Coronary artery (tissue), 2 donors: ENCODE measurements around the gene GLTP.
"Not testable (repeated sequence)": the region's sequence is repeated elsewhere in the genome, so short reads cannot be mapped to it uniquely, and the experiment has no call there.

Experiments used
- DNase-seq: peaks from one replicate; pipeline ENCODE4 v3.0.0-alpha.2; 2017; ENCODE audit warnings: low spot score
- H3K27ac ChIP-seq, 2 donors: fragments of 200-600 bp; sonication (generic); one replicate each; pipeline ENCODE4 v1.5.1; 2016 to 2019
- H3K4me3 ChIP-seq: fragments of 200-600 bp; sonication (generic); 2 replicates; pipeline ENCODE4 v1.5.1; 2016; ENCODE audit warnings: mild to moderate bottlenecking, moderate library complexity
- CTCF ChIP-seq: fragments of 200-600 bp; sonication (generic); IDR thresholded peaks from one replicate; pipeline ENCODE4 v1.5.1; 2019; ENCODE audit warnings: antibody characterized with exemption

Gene GLTP

GRCh38 chr12:109880043-109880931 is at the start of gene GLTP:
GLTP (minus strand) TSS chr12:109880541; CDS start chr12:109880374, 167 bp downstream.
- peak within 1 kb of the TSS; percentile 66 to 89 for H3K27ac ChIP-seq
- peak; percentile 81 for DNase-seq
- H3K4me3 ChIP-seq = peak within 1 kb of the TSS; percentile 94
- TF ChIP-seq CTCF = no peak

- not testable (repeated sequence) for H3K4me3 ChIP-seq, DNase-seq, H3K27ac ChIP-seq
Measured at GRCh38 chr12:109929326-109929725, 49.0 kb upstream of the GLTP start.

- no peak overlapping the region for H3K27ac ChIP-seq
Measured at GRCh38 chr12:109928058-109928656, 47.8 kb upstream of the GLTP start.

GRCh38 chr12:109927622-109928021 is 47.3 kb upstream of the GLTP start:
- H3K4me3 ChIP-seq = no peak overlapping the region
- no peak for TF ChIP-seq CTCF
- no peak overlapping the region for H3K27ac ChIP-seq
- no peak for DNase-seq

More at GRCh38 chr12:109928058-109928656, 47.8 kb upstream of the GLTP start:
- H3K4me3 ChIP-seq = no peak overlapping the region
- no peak for DNase-seq
- no peak for TF ChIP-seq CTCF

- TF ChIP-seq CTCF = no peak
- no peak overlapping the region for H3K4me3 ChIP-seq
- DNase-seq = no peak
- H3K27ac ChIP-seq = no peak overlapping the region
Measured at GRCh38 chr12:109926488-109927210, 46.3 kb upstream of the GLTP start.

- Histone ChIP-seq H3K4me3 (no peak overlapping the region), H3K27ac (no peak overlapping the region)
- no peak for TF ChIP-seq CTCF
- no peak for DNase-seq
Measured at GRCh38 chr12:109926016-109926415, 45.7 kb upstream of the GLTP start.

- Histone ChIP-seq H3K4me3 (no peak overlapping the region), H3K27ac (no peak overlapping the region)
- TF ChIP-seq CTCF = no peak
- DNase-seq = no peak
Measured at GRCh38 chr12:109925185-109925840, 45.0 kb upstream of the GLTP start.
